Measurements from ENCODE around the gene FAM107B.
A peak's percentile ranks its signal among the peaks of the same experiment; 100 is the strongest.

Gene FAM107B

GRCh38 chr10:14801723-14802122 lies 27.0 kb upstream of the FAM107B start:
- no peak for TF ChIP-seq CTCF (IDR thresholded peaks at IDR 0.05; ENCODE audit: insufficient read depth, low read depth, low read length, missing control alignments)
- no peak overlapping the region for H3K4me3 ChIP-seq (ENCODE audit: low read length)
- DNase-seq (ENCODE audit: low read depth) = no peak

- H3K4me3 ChIP-seq (ENCODE audit: low read length) = no peak overlapping the region
- DNase-seq (ENCODE audit: low read depth) = no peak
- TF ChIP-seq CTCF (IDR thresholded peaks at IDR 0.05; ENCODE audit: insufficient read depth, low read depth, low read length, missing control alignments) = no peak
These were observed 25.7 kb upstream of the FAM107B start for GRCh38 chr10:14800397-14800796.

GRCh38 chr10:14798636-14799035 lies 23.9 kb upstream of the FAM107B start:
- no peak for DNase-seq (ENCODE audit: low read depth)
- no peak overlapping the region for H3K4me3 ChIP-seq (ENCODE audit: low read length)
- no peak for TF ChIP-seq CTCF (IDR thresholded peaks at IDR 0.05; ENCODE audit: insufficient read depth, low read depth, low read length, missing control alignments)

GRCh38 chr10:14787938-14788337 lies 13.2 kb upstream of the FAM107B start:
- H3K4me3 ChIP-seq (ENCODE audit: low read length) = no peak overlapping the region
- peak; percentile 26 for DNase-seq (ENCODE audit: low read depth)
- TF ChIP-seq CTCF (IDR thresholded peaks at IDR 0.05; ENCODE audit: insufficient read depth, low read depth, low read length, missing control alignments) = no peak

GRCh38 chr10:14784459-14785055 lies 9.9 kb upstream of the FAM107B start:
- no peak for TF ChIP-seq CTCF (IDR thresholded peaks at IDR 0.05; ENCODE audit: insufficient read depth, low read depth, low read length, missing control alignments)
- no peak for DNase-seq (ENCODE audit: low read depth)
- H3K4me3 ChIP-seq (ENCODE audit: low read length) = no peak overlapping the region

- H3K4me3 ChIP-seq (ENCODE audit: low read length) = no peak overlapping the region
- TF ChIP-seq CTCF (IDR thresholded peaks at IDR 0.05; ENCODE audit: insufficient read depth, low read depth, low read length, missing control alignments) = no peak
- peak; percentile 59 for DNase-seq (ENCODE audit: low read depth)
These were observed 8.1 kb upstream of the FAM107B start for GRCh38 chr10:14782691-14783363.

GRCh38 chr10:14781763-14782162 lies 7.1 kb upstream of the FAM107B start:
- TF ChIP-seq CTCF (IDR thresholded peaks at IDR 0.05; ENCODE audit: insufficient read depth, low read depth, low read length, missing control alignments) = no peak
- no peak for DNase-seq (ENCODE audit: low read depth)
- H3K4me3 ChIP-seq (ENCODE audit: low read length) = no peak overlapping the region

Measured in epithelial cell of esophagus (primary cell).